HepG2 (cell line): Measurements from ENCODE around the gene SLC35F3. TPM values are rescaled to one million over a fixed set of nuclear protein-coding genes. Genes with fewer than 3 reads are reported as not detected.

Experiments used
- BHLHE40 ChIP-seq: IDR thresholded peaks from 2 replicates; pipeline ENCODE4 v1.6.1; 2011; ENCODE audit warnings: low read length, improper control_type of control experiment
- ETV5 ChIP-seq: IDR thresholded peaks from 2 replicates; pipeline ENCODE4 v1.6.1; 2018; ENCODE audit warnings: missing biosample characterization, missing genetic modification reagents, inconsistent platforms, borderline replicate concordance
- KDM2A ChIP-seq: sonication (generic); formaldehyde crosslinking; IDR thresholded peaks from 2 replicates; pipeline ENCODE4 v1.4.0; 2020; ENCODE audit warnings: low read depth, missing genetic modification reagents, borderline replicate concordance
- MYC ChIP-seq: sonication (generic); formaldehyde crosslinking; IDR thresholded peaks from 2 replicates; pipeline ENCODE4 v1.9.0; 2021; ENCODE audit warnings: missing genetic modification reagents, borderline replicate concordance
- NCOA1 ChIP-seq: sonication (generic); formaldehyde crosslinking; IDR thresholded peaks from 2 replicates; pipeline ENCODE4 v1.9.0; 2021; ENCODE audit warnings: missing genetic modification reagents
- PITX1 ChIP-seq: sonication (generic); formaldehyde crosslinking; IDR thresholded peaks from 2 replicates; pipeline ENCODE4 v1.5.1; 2020; ENCODE audit warnings: mild to moderate bottlenecking, missing genetic modification reagents
- SMC3 ChIP-seq: IDR thresholded peaks from 2 replicates; pipeline ENCODE4 v1.6.1; 2011; ENCODE audit warnings: low read length, improper control_type of control experiment
- SP2 ChIP-seq: sonication (generic); formaldehyde crosslinking; IDR thresholded peaks from 2 replicates; pipeline ENCODE4 v1.5.1; 2020; ENCODE audit warnings: mild to moderate bottlenecking, missing genetic modification reagents
- SRF ChIP-seq: IDR thresholded peaks from 2 replicates; pipeline ENCODE4 v1.6.1; 2011; ENCODE audit warnings: mild to moderate bottlenecking, low read depth, low read length, moderate library complexity
- STAG1 ChIP-seq: sonication (generic); formaldehyde crosslinking; IDR thresholded peaks from 2 replicates; pipeline ENCODE4 v1.4.0; 2020; ENCODE audit warnings: missing genetic modification reagents
- TEAD3 ChIP-seq: optimal IDR thresholded peaks from 2 replicates; pipeline ENCODE3; 2016; ENCODE audit warnings: borderline replicate concordance
- ZMYM3 ChIP-seq: sonication (generic); formaldehyde crosslinking; IDR thresholded peaks from 2 replicates; pipeline ENCODE4 v1.5.1; 2020; ENCODE audit warnings: mild to moderate bottlenecking, missing genetic modification reagents
- ZNF607 ChIP-seq: sonication (generic); formaldehyde crosslinking; IDR thresholded peaks from 2 replicates; pipeline ENCODE4 v1.5.1; 2020; ENCODE audit warnings: missing genetic modification reagents, mild to moderate bottlenecking, borderline replicate concordance
- ZNF619 ChIP-seq: sonication (generic); formaldehyde crosslinking; IDR thresholded peaks from 2 replicates; pipeline ENCODE4 v1.4.0; 2020; ENCODE audit warnings: mild to moderate bottlenecking, missing genetic modification reagents
- ZNF660 ChIP-seq: sonication (generic); formaldehyde crosslinking; IDR thresholded peaks from 2 replicates; pipeline ENCODE4 v1.5.1; 2020; ENCODE audit warnings: mild to moderate bottlenecking, low read depth, missing genetic modification reagents, borderline replicate concordance
- polyA plus RNA-seq, 8 experiments: library from polyadenylated mRNA; depleted of rRNA in 3 of 8; stranded (reverse) in 7 of 8; unstranded in 1 of 8; fragments of >200 nt; fragmentation: Illumina TruSeq in 4 of 8; extraction: Trizol in 4 of 8; gene quantifications; 2 replicates each; pipeline versions ENCODE4 v1.2.1 to v1.2.3, GENCODE V29; 2011 to 2016; ENCODE audit warnings: low read depth in 4 of 8, missing spikeins in 1 of 8, mixed read lengths in 1 of 8; ENCODE audit not compliant: insufficient read depth in 1 of 8
- total RNA-seq, 5 experiments: library from RNA; depleted of rRNA; stranded (reverse); fragments of >200 nt; fragmentation: Illumina TruSeq; extraction: Trizol; gene quantifications; 2 replicates each; pipeline ENCODE4 v1.2.3, GENCODE V29; 2016; ENCODE audit warnings: low read depth in 1 of 5
- TF ChIP-seq, protein P1 (sequence below): sonication (generic); formaldehyde crosslinking; IDR thresholded peaks from 2 replicates; pipeline ENCODE4 v1.5.0; 2020; ENCODE audit warnings: mild to moderate bottlenecking, missing genetic modification reagents
- TF ChIP-seq, protein P2 (sequence below): sonication (generic); formaldehyde crosslinking; IDR thresholded peaks from 2 replicates; pipeline ENCODE4 v1.5.1; 2020; ENCODE audit warnings: mild to moderate bottlenecking, moderate library complexity, missing genetic modification reagents
- TF ChIP-seq, protein P3 (sequence below): IDR thresholded peaks from 2 replicates; pipeline ENCODE4 v1.6.1; 2016
- TF ChIP-seq, protein P4 (sequence below), 2 experiments: sonication (generic) in 1 of 2; formaldehyde crosslinking in 1 of 2; IDR thresholded peaks; 2 replicates each; pipeline versions ENCODE4 v1.4.0 to v1.6.1; 2018 to 2020; ENCODE audit warnings: missing genetic modification reagents in 2 of 2, borderline replicate concordance in 1 of 2, low read depth in 1 of 2, mild to moderate bottlenecking in 1 of 2, missing biosample characterization in 1 of 2
- TF ChIP-seq, protein P5 (sequence below): sonication (generic); formaldehyde crosslinking; IDR thresholded peaks from 2 replicates; pipeline ENCODE4 v1.5.0; 2020; ENCODE audit warnings: mild to moderate bottlenecking, missing genetic modification reagents, moderate library complexity
- TF ChIP-seq, protein P6 (sequence below): IDR thresholded peaks from 2 replicates; pipeline ENCODE4 v1.6.1; 2012; ENCODE audit warnings: inconsistent platforms

SLC35F3 gene
- total and polyA plus RNA-seq, 2 of the 13 experiments (the other 11 are each of a cell fraction or from before 2014, with no cell fraction given) = not detected

DNA sequence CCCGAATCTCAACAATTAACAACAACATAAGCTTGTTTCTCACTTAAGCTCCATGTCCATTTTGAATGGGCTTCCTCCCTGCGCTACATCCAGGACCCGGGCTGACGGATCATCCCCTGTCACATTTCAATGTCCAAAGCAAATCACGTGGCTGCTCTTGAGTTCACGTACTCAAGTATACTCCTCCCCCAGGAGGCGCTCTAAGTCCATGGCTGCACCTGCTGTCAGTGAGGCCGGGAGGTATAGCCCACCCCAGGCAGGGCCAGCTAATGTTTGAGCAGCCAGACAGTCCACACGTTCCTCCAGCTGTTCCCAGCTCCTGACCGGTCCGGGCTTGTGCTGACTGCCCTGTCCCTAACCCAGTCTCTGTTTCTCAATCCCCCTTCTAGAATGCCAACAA is 220.8 kb downstream of the SLC35F3 start (continued):
- TF ChIP-seq, protein P1, sequence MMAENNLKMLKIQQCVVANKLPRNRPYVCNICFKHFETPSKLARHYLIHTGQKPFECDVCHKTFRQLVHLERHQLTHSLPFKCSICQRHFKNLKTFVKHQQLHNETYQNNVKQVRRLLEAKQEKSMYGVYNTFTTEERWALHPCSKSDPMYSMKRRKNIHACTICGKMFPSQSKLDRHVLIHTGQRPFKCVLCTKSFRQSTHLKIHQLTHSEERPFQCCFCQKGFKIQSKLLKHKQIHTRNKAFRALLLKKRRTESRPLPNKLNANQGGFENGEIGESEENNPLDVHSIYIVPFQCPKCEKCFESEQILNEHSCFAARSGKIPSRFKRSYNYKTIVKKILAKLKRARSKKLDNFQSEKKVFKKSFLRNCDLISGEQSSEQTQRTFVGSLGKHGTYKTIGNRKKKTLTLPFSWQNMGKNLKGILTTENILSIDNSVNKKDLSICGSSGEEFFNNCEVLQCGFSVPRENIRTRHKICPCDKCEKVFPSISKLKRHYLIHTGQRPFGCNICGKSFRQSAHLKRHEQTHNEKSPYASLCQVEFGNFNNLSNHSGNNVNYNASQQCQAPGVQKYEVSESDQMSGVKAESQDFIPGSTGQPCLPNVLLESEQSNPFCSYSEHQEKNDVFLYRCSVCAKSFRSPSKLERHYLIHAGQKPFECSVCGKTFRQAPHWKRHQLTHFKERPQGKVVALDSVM (CRISPR knock-in tag) = no peak
- TF ChIP-seq SP2 (peak; percentile 22; the same call in 1 of the 2 replicates), STAG1 (CRISPR knock-in tag) (peak; percentile 80), ETV5 (CRISPR knock-in tag) (no peak), ZNF607 (CRISPR knock-in tag) (0 out of 2 replicates have a peak, but pooled peaks have one; percentile 32), BHLHE40 (0 out of 2 replicates have a peak, but pooled peaks have one; percentile 24), ZNF660 (CRISPR knock-in tag) (no peak), SRF (no peak), TEAD3 (CRISPR knock-in tag) (peak; percentile 43), SMC3 (peak; percentile 23; the same call in 1 of the 2 replicates), PITX1 (0 out of 2 replicates have a peak, but pooled peaks have one; percentile 27), NCOA1 (CRISPR knock-in tag) (no peak), ZNF619 (CRISPR knock-in tag) (no peak), ZMYM3 (CRISPR knock-in tag) (0 out of 2 replicates have a peak, but pooled peaks have one; percentile 15), MYC (CRISPR knock-in tag) (peak; percentile 58; the same call in 1 of the 2 replicates), KDM2A (CRISPR knock-in tag) (0 out of 2 replicates have a peak, but pooled peaks have one; percentile 33)
- TF ChIP-seq, protein P2, sequence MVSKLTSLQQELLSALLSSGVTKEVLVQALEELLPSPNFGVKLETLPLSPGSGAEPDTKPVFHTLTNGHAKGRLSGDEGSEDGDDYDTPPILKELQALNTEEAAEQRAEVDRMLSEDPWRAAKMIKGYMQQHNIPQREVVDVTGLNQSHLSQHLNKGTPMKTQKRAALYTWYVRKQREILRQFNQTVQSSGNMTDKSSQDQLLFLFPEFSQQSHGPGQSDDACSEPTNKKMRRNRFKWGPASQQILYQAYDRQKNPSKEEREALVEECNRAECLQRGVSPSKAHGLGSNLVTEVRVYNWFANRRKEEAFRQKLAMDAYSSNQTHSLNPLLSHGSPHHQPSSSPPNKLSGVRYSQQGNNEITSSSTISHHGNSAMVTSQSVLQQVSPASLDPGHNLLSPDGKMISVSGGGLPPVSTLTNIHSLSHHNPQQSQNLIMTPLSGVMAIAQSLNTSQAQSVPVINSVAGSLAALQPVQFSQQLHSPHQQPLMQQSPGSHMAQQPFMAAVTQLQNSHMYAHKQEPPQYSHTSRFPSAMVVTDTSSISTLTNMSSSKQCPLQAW (CRISPR knock-in tag) = peak; percentile 63
- TF ChIP-seq, protein P3, sequence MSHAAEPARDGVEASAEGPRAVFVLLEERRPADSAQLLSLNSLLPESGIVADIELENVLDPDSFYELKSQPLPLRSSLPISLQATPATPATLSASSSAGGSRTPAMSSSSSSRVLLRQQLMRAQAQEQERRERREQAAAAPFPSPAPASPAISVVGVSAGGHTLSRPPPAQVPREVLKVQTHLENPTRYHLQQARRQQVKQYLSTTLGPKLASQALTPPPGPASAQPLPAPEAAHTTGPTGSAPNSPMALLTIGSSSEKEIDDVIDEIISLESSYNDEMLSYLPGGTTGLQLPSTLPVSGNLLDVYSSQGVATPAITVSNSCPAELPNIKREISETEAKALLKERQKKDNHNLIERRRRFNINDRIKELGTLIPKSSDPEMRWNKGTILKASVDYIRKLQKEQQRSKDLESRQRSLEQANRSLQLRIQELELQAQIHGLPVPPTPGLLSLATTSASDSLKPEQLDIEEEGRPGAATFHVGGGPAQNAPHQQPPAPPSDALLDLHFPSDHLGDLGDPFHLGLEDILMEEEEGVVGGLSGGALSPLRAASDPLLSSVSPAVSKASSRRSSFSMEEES (CRISPR knock-in tag) = peak; percentile 74
- TF ChIP-seq, protein P4, sequence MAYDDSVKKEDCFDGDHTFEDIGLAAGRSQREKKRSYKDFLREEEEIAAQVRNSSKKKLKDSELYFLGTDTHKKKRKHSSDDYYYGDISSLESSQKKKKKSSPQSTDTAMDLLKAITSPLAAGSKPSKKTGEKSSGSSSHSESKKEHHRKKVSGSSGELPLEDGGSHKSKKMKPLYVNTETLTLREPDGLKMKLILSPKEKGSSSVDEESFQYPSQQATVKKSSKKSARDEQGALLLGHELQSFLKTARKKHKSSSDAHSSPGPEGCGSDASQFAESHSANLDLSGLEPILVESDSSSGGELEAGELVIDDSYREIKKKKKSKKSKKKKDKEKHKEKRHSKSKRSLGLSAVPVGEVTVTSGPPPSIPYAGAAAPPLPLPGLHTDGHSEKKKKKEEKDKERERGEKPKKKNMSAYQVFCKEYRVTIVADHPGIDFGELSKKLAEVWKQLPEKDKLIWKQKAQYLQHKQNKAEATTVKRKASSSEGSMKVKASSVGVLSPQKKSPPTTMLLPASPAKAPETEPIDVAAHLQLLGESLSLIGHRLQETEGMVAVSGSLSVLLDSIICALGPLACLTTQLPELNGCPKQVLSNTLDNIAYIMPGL (CRISPR knock-in tag; IDR thresholded peaks at IDR 0.05; ENCODE audit: borderline replicate concordance in 1 of 2, low read depth in 1 of 2) = peak in 1 of 2 experiments; percentile 44; a peak in 1 of 4 replicates
- TF ChIP-seq, protein P5, sequence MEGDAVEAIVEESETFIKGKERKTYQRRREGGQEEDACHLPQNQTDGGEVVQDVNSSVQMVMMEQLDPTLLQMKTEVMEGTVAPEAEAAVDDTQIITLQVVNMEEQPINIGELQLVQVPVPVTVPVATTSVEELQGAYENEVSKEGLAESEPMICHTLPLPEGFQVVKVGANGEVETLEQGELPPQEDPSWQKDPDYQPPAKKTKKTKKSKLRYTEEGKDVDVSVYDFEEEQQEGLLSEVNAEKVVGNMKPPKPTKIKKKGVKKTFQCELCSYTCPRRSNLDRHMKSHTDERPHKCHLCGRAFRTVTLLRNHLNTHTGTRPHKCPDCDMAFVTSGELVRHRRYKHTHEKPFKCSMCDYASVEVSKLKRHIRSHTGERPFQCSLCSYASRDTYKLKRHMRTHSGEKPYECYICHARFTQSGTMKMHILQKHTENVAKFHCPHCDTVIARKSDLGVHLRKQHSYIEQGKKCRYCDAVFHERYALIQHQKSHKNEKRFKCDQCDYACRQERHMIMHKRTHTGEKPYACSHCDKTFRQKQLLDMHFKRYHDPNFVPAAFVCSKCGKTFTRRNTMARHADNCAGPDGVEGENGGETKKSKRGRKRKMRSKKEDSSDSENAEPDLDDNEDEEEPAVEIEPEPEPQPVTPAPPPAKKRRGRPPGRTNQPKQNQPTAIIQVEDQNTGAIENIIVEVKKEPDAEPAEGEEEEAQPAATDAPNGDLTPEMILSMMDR = peak; percentile 88
- TF ChIP-seq, protein P6, sequence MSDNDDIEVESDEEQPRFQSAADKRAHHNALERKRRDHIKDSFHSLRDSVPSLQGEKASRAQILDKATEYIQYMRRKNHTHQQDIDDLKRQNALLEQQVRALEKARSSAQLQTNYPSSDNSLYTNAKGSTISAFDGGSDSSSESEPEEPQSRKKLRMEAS = 0 out of 2 replicates have a peak, but pooled peaks have one; percentile 18
